ENCODE data around the gene SGMS2.

SGMS2 gene

GRCh38 chr4:107824350-107825071, at the start of gene SGMS2:
Gene SGMS2 (plus strand): TSS chr4:107824932. CDS start chr4:107895554, 70,622 bp downstream.
- DNase-seq = peak; percentile 4

- DNase-seq = no peak
These were observed 46.8 kb upstream of the SGMS2 start for GRCh38 chr4:107777890-107778289.

- DNase-seq = no peak
These were observed 45.8 kb upstream of the SGMS2 start for GRCh38 chr4:107778784-107779530.

- no peak for DNase-seq
These were observed 44.1 kb upstream of the SGMS2 start for GRCh38 chr4:107780665-107781064.

GRCh38 chr4:107791902-107792301, 32.8 kb upstream of the SGMS2 start:
- no peak for DNase-seq

GRCh38 chr4:107792711-107793110, 32.0 kb upstream of the SGMS2 start:
- no peak for DNase-seq

- no peak for DNase-seq
These were observed 30.7 kb upstream of the SGMS2 start for GRCh38 chr4:107793996-107794395.

GRCh38 chr4:107799669-107800450, 24.9 kb upstream of the SGMS2 start:
- DNase-seq = no peak

- no peak for DNase-seq
These were observed 24.0 kb upstream of the SGMS2 start for GRCh38 chr4:107800706-107801105.

- DNase-seq = no peak
These were observed 22.9 kb upstream of the SGMS2 start for GRCh38 chr4:107801766-107802211.

- DNase-seq = no peak
These were observed 19.8 kb upstream of the SGMS2 start for GRCh38 chr4:107804956-107805355.

GRCh38 chr4:107806196-107806595, 18.5 kb upstream of the SGMS2 start:
- no peak for DNase-seq

GRCh38 chr4:107808572-107808971, 16.2 kb upstream of the SGMS2 start:
- no peak for DNase-seq

GRCh38 chr4:107809210-107809609, 15.5 kb upstream of the SGMS2 start:
- DNase-seq = no peak

GRCh38 chr4:107814758-107815157, 10.0 kb upstream of the SGMS2 start:
- DNase-seq = no peak

GRCh38 chr4:107815158-107815557, 9.6 kb upstream of the SGMS2 start:
- DNase-seq = no peak

- DNase-seq = no peak
These were observed 6.3 kb upstream of the SGMS2 start for GRCh38 chr4:107818301-107818910.

GRCh38 chr4:107823870-107824349, 822 bp upstream of the SGMS2 start:
- DNase-seq = no peak

- no peak for DNase-seq
These were observed 516 bp downstream of the SGMS2 start for GRCh38 chr4:107825072-107825824.

GRCh38 chr4:107826421-107826980, 1.8 kb downstream of the SGMS2 start:
- no peak for DNase-seq

GRCh38 chr4:107828315-107829090, 3.8 kb downstream of the SGMS2 start:
- DNase-seq = no peak
